Stimulated activated CD4-positive, alpha-beta T cell treated with anti-CD3 and anti-CD28 coated beads, Interleukin-2, amount 100 ng/mL, for 4 hours (primary cell): ENCODE results near the gene CCDC60.

Source experiments
- DNase-seq: peaks from one replicate; pipeline ENCODE4 v3.0.0-alpha.2; 2020; ENCODE audit warnings: low read depth

The CCDC60 gene

DNA sequence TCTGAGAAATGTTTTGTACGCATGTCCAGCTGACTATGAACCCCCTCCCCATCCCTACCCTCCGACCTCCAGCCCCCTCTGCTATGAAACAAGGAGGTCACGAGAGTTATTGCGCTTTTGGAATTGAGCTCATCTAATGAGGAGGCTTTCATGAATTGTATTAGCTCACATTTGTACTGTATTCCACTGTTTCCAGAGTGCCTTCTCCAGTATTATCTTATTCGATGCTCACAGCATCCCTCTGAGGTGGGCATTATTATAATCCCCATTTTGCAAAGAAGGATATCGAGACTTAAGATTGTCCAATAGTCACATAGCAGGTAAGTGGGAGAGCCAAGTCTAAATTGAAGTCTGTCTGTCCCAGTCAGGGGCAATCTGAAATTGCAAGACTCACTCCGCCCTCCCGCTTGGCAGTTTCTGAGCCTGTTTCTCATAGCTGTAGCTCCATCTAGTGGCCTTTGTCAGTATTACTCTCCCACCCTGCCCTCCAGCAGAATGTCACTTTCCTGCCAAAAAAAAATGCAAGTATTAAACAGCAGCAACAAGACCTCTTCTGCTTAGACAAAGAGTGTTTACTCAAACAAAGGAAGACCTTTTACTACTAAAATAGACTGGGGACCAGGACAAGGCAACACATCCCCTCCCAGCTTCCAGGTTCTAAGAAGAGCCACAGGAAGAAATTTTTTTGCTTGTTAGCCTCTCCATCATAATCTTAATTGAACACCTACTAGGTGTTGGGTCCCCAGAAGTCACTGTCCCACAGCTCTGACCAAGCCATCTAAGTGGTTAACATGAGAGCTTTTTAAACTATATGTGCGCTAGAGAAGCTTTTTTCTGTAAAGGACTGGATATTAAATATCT, 210.5 kb downstream of the CCDC60 start:
- peak; percentile 32 for DNase-seq

DNA sequence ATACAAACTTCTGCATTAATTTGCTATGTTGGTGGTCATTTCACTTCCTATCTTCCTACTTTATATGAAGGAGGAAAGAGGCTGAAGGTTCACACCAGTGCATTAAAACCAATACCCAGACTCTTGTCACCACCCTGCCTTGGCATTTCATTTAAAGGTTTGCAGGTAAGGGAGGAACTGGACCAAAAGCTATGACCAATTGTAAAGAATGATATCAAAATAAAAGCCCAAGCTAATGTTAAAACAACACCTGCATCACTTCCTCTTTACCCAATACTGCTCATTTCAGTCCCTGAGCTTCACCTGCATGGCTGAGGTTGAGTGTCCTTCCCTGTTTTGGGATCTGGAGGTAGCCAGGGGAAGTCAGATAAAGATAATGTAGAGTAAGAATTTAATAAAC, 211.8 kb downstream of the CCDC60 start:
- no peak for DNase-seq

DNA sequence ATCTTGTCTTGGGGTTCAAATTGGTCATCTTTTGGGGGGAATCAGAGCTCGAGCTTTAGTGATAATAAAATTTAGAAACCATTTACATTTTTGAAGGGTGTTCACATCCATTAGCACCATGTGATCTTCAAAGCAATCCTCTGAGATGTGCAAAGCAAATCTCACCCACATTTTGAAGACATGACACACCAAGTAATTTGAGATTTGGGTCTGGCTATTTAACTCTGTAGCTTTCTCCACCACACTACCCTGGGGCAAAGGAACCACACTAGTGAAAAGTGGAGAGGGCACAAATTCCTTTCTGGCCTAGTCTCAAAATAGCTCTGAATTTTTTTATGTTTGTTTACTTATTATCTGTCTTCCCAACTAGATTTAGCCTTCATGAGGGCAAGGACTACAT, 212.5 kb downstream of the CCDC60 start:
- DNase-seq: no peak

DNA sequence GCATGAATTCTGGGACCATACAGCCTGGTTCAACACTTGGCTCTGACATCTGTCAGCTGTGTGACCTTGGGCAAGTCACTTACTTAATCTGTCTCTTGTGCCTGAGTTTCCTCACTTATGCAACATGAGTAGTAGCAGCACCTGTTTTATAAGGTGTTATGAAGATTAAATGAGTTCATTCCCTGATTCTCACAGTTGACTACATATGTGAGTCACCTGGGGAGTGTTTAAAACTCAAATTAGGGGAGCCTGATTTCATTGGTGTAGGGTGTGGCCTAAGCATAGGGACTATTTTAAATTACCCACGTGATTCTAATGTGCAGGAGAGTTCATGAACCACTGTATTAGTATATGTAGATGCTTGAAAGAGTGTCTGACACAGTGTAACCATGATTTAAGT, 222.3 kb downstream of the CCDC60 start:
- DNase-seq: no peak

DNA sequence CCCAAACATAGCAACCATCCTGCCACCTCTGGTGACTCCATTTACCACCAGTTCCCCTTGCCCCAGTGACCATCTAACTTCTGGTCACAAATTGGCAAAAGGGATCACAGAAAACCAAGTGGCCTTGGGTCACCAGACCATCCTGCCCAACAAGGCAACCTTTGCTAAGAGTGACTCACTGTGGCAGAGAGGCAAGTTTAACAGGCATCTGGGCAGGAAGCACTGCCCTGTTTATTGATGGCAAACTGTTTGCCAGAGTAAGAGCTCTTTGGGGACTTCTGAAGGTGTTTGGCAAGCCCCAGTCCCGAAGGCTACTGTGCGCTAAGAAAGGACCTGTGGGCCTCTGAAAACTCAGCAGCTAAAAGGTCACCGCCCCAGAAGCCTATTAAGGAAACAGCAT, 230.9 kb downstream of the CCDC60 start:
- DNase-seq: no peak

DNA sequence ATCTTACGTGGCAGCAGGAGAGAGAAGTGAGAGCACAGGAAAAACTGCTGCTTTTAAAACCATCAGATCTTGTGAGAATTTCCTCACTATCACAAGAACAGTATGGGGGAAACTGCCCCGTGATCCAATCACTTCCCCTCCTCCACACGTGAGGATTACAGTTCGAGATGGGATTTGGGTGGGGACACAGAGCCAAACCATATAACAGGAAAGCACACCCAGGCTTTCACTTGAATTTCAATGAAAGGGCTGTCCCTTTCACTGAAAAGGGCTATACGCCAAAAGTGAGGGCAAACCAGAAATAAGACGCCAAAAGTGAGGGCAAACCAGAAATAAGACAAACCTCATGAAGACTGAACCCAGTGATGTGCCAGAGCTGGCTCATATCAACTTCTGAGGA, 236.2 kb downstream of the CCDC60 start:
- no peak for DNase-seq

DNA sequence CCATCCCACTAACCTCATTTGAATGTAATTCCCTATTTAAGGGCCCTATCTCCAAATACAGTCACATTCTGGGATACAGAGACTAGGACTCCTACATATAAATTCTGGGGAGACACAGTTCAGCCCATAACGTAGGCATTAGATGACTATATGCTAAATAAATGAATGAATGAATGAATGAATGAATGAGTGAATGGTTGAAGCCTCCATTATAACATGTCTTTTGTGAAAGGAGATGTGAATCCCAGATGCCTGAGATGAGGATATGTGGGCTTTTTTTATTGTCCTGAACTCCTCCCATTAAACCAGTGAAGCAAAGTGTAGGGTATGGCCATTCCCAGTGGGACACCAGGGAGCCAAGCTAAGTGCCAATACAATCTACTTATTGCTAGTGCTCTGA, 238.6 kb downstream of the CCDC60 start:
- DNase-seq: no peak

DNA sequence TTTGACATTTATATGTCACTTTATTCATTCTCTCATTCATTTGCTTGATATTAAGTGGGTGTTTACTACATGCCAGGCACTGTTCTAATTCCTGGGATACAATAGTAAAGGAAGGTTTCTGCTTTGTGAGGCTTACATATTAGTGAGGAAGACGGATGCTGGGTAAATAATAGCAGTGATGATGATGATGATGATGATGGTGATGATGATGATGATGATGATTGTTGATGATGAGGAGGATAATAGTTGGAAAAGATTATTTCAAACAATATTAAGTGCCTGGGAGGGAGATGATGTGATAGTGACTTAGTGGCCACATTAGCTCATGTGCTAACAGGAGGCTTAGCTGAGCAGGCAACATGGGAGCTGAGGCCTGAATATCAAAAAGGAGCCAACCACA, 239.7 kb downstream of the CCDC60 start:
- no peak for DNase-seq

DNA sequence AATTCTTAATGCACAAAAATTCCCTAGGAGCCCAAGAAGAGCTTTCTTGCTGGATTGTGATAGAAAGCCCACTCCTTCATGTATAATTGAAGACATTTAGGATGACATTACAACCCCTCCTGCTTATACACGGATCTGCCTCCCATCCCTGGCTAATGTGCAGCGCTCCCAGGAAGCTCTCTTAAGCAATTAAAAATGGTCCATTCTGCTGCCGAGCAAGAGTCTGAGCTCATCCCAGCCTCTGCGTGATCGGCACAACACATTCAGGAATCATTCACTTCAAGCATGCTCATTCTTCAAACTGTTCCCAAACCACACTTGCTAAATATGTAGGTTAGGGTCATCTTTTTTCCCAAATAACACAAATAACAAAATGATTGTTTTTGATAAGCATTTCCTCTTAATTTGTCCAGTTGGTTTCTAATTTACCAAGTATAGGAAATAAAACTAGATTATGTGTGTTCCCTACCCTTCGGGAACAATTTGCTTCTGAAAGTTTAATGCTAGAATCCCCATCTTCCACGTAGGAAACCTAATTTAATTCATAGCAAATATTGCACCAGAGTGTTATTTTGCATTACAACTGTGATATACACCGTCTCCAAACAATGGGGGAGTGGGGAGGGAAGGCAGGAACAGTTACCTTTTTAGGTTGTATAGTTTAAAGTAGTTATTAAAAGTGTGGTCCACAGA, 241.7 kb downstream of the CCDC60 start:
- DNase-seq: no peak

DNA sequence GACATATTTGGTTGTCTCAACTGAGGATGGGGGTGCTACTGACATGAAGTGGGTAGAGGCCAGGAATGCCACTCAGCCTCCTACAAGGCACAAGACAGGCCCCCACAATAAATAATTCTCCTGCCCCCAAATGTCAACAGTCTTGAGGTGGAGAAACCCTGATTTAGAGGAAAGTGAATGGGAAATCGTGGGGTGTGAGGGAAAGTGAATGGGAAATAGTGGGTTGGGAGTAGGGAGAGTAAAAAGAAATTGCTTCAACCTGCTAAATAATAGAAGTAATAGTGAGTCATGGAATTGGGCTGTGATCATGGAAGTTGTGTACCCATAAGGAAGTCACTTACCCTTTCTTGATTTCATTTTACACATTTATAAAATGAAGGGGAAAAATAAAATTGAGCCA, 242.4 kb downstream of the CCDC60 start:
- no peak for DNase-seq

DNA sequence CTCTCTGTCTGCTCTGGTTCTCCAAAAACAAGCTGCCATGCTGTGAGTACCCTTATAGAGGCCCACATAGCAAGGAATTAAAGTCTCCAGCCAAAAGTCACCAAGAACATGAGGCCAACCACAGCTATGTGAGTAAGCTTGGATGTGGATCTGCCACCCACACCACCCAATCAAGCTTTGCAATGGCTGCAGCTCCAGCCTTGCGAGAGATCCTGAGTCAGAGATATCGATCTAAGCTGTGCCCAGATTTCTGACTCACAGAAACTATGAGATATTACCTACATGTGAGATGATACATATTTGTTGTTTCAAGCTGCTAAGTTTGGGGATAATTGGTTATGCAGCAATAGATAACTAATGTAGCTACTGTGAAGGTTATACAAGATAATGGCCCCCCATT, 243.6 kb downstream of the CCDC60 start:
- no peak for DNase-seq

DNA sequence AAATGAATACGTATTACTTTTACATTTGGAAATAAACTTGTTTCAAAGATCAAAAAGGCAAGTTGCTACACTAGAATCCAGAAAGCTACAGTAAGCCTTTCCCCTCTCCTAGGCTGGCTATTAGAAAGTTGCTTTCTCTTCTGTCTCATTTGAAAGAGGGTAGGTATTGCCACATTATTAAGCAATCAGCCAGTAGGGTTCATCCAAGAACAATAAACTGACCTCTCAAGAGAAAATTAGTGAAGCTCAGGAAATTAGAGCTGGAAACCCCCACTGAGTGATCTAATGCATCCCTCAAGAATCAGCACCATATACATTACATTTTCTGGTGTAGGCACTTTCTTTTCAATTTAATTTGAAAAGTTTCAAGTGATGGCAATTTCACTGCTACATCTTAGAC, 254.6 kb downstream of the CCDC60 start:
- no peak for DNase-seq

DNA sequence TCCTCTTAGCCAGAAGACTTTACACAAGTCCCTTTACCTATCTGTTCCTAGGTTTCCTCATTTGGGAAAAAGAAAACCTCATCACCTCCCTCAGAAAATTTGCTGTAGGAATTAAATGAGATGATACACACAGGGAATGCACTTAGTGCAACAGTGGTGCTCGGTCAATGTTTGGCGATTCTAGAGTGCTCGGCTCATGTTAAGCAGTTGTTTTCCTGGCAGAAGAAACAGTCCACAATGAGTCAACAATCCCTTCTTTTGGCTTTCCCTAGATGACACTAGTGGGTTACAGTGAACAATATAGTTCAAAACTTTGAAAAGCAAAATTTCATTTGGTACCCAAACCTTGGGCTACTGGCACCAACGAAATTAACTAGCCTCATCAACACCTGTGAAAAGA, 255.1 kb downstream of the CCDC60 start:
- no peak for DNase-seq
